Measurements from ENCODE around the gene DMRTA2. TPM values are rescaled to one million over a fixed set of nuclear protein-coding genes. Genes with fewer than 3 reads are reported as not detected.

DMRTA2 gene
- total RNA-seq (under 0.01 TPM in 1 of 2 replicates, not detected in the other), polyA plus RNA-seq (0.05 and 0.09 TPM in 2 replicates), polyA minus RNA-seq (ENCODE audit: low replicate concordance) (0.07 and 0.24 TPM in 2 replicates)
- 0.10 and 0.31 TPM in 2 replicates for polyA plus RNA-seq (2012)

DNA sequence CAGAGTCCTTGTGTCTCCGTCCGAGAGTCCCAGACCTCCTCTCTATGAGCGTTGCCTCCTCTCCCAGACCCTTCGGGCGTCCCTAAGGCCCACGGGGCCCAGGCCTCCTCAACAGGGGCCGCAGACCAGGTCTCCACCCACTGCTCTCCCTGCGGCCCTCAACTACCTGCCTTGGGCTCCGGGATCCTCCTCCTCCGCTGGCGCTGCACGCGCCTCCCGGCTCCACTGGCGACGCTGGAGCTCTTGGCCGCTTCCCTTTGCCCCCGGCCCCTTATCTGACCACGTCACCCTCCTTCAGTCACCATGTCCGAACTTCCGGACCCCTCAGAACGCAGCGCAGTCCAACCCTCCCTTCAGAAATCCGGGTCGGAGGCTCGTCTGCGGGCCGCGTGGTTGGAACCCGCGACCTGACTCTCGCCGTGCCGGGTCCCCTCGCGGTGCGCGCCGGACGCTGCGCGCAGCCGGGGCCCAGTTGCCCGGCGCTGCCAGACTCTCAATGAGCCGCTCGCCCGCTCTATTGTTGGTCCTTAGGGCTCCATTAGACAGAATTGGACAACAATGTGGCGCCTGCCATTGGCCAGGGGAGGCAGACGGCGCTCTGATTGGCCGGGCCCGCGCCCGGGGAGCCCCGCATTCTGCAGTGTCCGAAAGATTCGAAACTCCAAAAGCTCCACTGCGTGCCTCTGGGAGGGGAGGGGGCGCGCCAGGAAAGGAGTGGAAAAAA is at the start of gene DMRTA2:
TSS of gene DMRTA2 (minus strand) at position 498 of the 724 bp plus-strand sequence. CDS start 1,907 bp downstream, outside the sequence.
- peak in 1 of 2 donors; percentile 29 for DNase-seq (ENCODE audit: low read depth in 2 of 2)
- TF ChIP-seq, protein P1, sequence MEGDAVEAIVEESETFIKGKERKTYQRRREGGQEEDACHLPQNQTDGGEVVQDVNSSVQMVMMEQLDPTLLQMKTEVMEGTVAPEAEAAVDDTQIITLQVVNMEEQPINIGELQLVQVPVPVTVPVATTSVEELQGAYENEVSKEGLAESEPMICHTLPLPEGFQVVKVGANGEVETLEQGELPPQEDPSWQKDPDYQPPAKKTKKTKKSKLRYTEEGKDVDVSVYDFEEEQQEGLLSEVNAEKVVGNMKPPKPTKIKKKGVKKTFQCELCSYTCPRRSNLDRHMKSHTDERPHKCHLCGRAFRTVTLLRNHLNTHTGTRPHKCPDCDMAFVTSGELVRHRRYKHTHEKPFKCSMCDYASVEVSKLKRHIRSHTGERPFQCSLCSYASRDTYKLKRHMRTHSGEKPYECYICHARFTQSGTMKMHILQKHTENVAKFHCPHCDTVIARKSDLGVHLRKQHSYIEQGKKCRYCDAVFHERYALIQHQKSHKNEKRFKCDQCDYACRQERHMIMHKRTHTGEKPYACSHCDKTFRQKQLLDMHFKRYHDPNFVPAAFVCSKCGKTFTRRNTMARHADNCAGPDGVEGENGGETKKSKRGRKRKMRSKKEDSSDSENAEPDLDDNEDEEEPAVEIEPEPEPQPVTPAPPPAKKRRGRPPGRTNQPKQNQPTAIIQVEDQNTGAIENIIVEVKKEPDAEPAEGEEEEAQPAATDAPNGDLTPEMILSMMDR (conservative IDR thresholded peaks at IDR 0.05 in 1 of 2, IDR thresholded peaks at IDR 0.05 in 1 of 2; ENCODE audit: low read depth in 1 of 2, low read length in 2 of 2): no peak
- peak; percentile 83 for TF ChIP-seq EZH2 (IDR thresholded peaks at IDR 0.05; ENCODE audit: low read length, missing control alignments)

DNA sequence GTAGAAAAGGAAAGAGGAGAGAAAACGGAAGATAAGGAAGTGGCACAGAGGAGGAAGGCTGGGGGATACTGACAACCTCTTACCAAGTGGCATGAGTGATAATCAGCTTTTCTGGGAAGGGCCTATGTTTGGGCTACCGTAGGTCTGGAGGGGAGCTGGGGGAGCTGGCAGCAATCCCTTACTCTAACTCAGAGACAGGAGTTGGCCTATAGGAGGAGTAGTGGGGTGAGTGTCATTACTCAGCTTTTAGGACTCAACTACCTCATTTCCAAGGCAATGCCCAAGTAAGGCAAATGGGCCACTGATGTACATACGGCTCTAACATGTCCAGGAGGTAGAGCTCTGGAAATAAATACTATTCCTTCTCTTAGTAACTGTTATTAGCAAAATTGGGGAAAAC is 48.7 kb upstream of the DMRTA2 start:
- Histone ChIP-seq H3K79me2 (ENCODE audit: control insufficient read depth, insufficient read depth, low read length) (no peaks in the 10 kb centered on the region), H2AFZ (ENCODE audit: low read length) (no peak overlapping the region), H3K4me3 (replicated peaks in 1 of 4; ENCODE audit: control extremely low read depth in 1 of 4, insufficient read depth in 1 of 4, low read depth in 3 of 4, low read length in 4 of 4) (no peak overlapping the region), H3K4me2 (ENCODE audit: extremely low read depth, insufficient read depth, low read length) (no peak overlapping the region), H4K20me1 (ENCODE audit: control insufficient read depth, extremely low read depth, insufficient read depth, low read length) (no peaks in the 10 kb centered on the region), H3K4me1 (ENCODE audit: control insufficient read depth, extremely low read depth, insufficient read depth, low read length) (no peaks in the 10 kb centered on the region), H3K9me3 (ENCODE audit: control insufficient read depth, insufficient read depth, low read depth, low read length) (no peaks in the 10 kb centered on the region), H3K27ac (ENCODE audit: insufficient read depth, low read length) (no peak overlapping the region), H3K27me3 (ENCODE audit: control insufficient read depth, insufficient read depth, low read length) (no peaks in the 10 kb centered on the region), H3K9ac (ENCODE audit: insufficient read depth, low read length) (no peak overlapping the region), H3K36me3 (ENCODE audit: control insufficient read depth, insufficient read depth, low read length) (no peaks in the 10 kb centered on the region)
- TF ChIP-seq, protein P1 (conservative IDR thresholded peaks at IDR 0.05 in 1 of 2, IDR thresholded peaks at IDR 0.05 in 1 of 2; ENCODE audit: low read depth in 1 of 2, low read length in 2 of 2): no peak
- TF ChIP-seq EZH2 (IDR thresholded peaks at IDR 0.05; ENCODE audit: low read length, missing control alignments): no peak
- DNase-seq (ENCODE audit: low read depth in 2 of 2): no peak

More for the DNA sequence above, at the start of gene DMRTA2:
- Histone ChIP-seq H3K27me3 (ENCODE audit: control insufficient read depth, insufficient read depth, low read length) (peaks cover 98% of the 10 kb centered on the region), H2AFZ (ENCODE audit: low read length) (no peak within 1 kb of the TSS), H3K4me3 (replicated peaks in 1 of 4; ENCODE audit: control extremely low read depth in 1 of 4, insufficient read depth in 1 of 4, low read depth in 3 of 4, low read length in 4 of 4) (peak within 1 kb of the TSS in 3 of 4 experiments; percentile 2 to 17 (median 6)), H3K9me3 (ENCODE audit: control insufficient read depth, insufficient read depth, low read depth, low read length) (no peaks in the 10 kb centered on the region), H4K20me1 (ENCODE audit: control insufficient read depth, extremely low read depth, insufficient read depth, low read length) (no peaks in the 10 kb centered on the region), H3K9ac (ENCODE audit: insufficient read depth, low read length) (no peak within 1 kb of the TSS), H3K27ac (ENCODE audit: insufficient read depth, low read length) (no peak within 1 kb of the TSS), H3K4me1 (ENCODE audit: control insufficient read depth, extremely low read depth, insufficient read depth, low read length) (no peaks in the 10 kb centered on the region), H3K4me2 (ENCODE audit: extremely low read depth, insufficient read depth, low read length) (peak within 1 kb of the TSS; percentile 44), H3K36me3 (ENCODE audit: control insufficient read depth, insufficient read depth, low read length) (no peaks in the 10 kb centered on the region), H3K79me2 (ENCODE audit: control insufficient read depth, insufficient read depth, low read length) (no peaks in the 10 kb centered on the region)

DNA sequence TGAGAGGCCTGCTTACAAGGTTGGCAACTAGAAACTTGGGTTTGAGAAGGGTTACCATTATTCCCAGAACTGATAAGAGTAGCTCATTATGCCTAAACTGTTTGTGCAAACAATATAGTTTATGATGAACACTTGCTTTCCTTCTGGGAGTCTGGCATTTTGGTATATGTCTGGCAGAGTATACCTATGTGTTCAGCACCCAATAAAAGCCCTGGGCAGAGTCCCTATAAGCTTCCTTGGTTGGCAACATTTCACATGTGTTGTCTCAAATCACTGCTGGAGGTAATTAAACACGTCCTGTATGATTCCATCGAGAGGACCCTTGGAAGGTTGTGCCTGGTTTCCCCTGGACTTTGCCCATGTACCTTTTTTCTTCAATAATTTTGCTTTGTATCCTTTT is 39.7 kb upstream of the DMRTA2 start:
- Histone ChIP-seq H3K27me3 (ENCODE audit: control insufficient read depth, insufficient read depth, low read length) (no peaks in the 10 kb centered on the region), H3K4me3 (replicated peaks in 1 of 4; ENCODE audit: control extremely low read depth in 1 of 4, insufficient read depth in 1 of 4, low read depth in 3 of 4, low read length in 4 of 4) (no peak overlapping the region), H3K9me3 (ENCODE audit: control insufficient read depth, insufficient read depth, low read depth, low read length) (no peaks in the 10 kb centered on the region), H3K4me1 (ENCODE audit: control insufficient read depth, extremely low read depth, insufficient read depth, low read length) (no peaks in the 10 kb centered on the region), H3K9ac (ENCODE audit: insufficient read depth, low read length) (no peak overlapping the region), H3K4me2 (ENCODE audit: extremely low read depth, insufficient read depth, low read length) (no peak overlapping the region), H3K36me3 (ENCODE audit: control insufficient read depth, insufficient read depth, low read length) (no peaks in the 10 kb centered on the region), H3K27ac (ENCODE audit: insufficient read depth, low read length) (no peak overlapping the region), H4K20me1 (ENCODE audit: control insufficient read depth, extremely low read depth, insufficient read depth, low read length) (no peaks in the 10 kb centered on the region), H2AFZ (ENCODE audit: low read length) (no peak overlapping the region), H3K79me2 (ENCODE audit: control insufficient read depth, insufficient read depth, low read length) (no peaks in the 10 kb centered on the region)
- no peak for TF ChIP-seq EZH2 (IDR thresholded peaks at IDR 0.05; ENCODE audit: low read length, missing control alignments)
- TF ChIP-seq, protein P1 (conservative IDR thresholded peaks at IDR 0.05 in 1 of 2, IDR thresholded peaks at IDR 0.05 in 1 of 2; ENCODE audit: low read depth in 1 of 2, low read length in 2 of 2): no peak
- no peak for DNase-seq (ENCODE audit: low read depth in 2 of 2)

All from fibroblast of lung (primary cell).